Retina (tissue), 1 donor: ENCODE results near the gene TAL1.

Source experiments
- DNase-seq: peaks from one replicate; pipeline ENCODE4 v3.0.0-alpha.2; 2016

TAL1 gene

DNA sequence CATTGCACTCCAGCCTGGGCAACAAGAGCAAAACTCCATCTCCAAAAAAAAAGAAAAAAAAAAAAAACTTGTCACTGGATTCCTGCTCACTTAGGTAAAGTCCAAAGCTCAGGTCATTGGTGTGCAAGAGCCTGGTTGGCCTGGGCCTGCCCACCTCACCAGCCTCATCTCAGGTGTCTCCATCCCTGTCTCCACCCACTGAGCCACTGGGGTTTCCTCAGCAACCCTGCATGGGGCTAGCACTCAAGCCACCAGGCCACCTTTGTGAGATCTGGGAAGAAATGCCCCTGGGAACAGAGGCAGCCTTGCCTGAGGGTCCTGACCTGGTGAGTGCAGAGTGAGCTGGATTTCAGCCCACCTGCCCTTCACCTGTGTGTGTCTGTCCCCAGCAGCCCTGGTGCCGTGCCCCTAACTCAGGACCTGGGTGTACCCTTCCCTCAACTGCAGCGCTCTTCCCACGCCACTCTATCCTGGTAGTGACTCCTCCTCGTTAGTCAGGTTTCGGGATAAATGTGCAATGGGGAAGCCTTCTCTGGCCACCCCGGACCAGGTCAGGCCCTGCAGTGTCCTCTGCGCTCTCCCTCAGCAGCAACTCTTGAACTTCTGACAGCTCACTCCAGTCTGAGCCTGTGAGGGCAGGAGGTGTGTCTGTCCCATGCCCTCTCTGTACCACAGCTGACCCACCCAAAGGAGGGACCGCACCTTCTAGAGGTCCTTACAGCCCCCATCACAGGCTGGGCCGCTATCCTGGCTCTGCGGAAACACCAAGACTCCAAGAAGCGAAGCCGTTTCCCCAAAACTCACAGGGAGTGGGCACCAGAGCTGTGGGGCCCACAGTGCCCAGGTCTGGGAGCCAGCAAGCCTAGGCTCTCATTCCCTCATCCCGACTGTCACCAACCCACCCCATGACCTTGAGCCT lies 45.5 kb downstream of the TAL1 start:
- no peak for DNase-seq

DNA sequence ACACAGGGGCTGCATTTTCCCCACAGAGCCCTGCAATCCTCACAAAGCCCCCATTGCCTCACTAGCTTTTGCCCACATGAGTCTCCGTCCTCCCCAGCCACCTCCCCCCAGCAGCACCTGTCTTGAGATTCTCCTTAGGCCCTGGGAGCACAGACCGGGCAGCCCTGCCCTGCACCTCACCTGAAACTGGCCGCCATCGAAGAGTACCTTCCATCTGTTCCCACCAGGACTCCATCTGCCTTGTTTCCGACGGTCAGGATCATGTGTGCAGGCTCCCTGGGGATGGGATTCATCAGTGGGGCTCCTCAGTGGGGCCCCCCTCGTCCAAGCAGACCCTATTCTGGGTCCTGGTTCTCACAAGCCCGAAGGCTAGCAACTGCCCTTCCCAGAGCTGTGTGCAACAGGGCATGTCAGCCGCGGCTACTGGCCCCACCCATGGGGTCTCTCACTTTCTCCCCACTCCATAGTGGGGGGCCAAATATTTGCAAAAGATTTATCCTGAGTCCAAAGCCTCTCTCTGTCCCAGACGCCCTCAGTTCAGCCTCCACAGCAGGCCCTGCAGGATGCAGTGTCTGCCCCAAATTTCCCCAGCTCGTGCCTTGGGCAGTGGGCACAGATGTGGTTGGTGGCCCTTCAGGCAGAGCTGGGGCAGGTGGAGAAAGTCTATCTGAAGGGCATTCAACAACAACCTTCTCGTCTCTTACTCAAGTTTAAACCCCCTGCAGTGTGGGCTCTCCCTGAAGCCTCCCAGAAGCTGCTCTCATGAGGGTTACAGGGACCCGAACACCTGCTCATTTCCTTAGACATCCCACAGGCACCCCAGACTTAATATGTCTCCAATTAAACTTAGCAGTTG lies 47.0 kb downstream of the TAL1 start:
- no peak for DNase-seq

DNA sequence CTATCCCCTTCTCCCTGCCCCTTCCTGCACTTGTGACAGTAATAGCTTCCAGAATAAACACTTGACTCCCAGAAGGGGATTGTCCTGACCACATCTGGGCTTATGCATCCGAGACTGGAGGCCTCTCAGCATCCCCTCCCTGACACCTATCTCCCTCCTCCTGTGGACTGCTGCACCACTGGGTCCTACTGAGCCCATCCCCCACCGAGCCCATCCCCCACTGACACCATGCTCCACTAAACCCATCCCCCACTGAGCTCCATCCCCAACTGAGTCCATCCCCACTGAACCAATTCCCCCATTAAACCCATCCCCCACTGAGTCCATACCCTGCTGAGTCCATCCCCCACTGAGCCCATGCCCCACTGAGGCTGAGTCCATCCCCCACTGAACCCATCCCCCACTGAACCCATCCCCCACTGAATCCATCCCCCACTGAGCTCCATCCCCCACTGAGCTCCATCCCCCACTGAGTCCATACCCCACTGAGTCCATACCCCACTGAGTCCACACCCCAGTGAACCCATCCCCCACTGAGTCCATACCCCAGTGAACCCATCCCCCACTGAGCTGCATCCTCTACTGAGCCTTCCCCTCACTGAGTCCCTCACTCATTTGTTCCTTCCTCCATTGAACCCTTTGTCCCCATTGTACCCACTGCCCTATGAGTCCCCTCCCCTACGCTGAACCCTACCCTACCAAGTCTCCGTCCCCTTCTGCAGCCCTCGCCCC lies 47.8 kb downstream of the TAL1 start:
- DNase-seq = no peak

DNA sequence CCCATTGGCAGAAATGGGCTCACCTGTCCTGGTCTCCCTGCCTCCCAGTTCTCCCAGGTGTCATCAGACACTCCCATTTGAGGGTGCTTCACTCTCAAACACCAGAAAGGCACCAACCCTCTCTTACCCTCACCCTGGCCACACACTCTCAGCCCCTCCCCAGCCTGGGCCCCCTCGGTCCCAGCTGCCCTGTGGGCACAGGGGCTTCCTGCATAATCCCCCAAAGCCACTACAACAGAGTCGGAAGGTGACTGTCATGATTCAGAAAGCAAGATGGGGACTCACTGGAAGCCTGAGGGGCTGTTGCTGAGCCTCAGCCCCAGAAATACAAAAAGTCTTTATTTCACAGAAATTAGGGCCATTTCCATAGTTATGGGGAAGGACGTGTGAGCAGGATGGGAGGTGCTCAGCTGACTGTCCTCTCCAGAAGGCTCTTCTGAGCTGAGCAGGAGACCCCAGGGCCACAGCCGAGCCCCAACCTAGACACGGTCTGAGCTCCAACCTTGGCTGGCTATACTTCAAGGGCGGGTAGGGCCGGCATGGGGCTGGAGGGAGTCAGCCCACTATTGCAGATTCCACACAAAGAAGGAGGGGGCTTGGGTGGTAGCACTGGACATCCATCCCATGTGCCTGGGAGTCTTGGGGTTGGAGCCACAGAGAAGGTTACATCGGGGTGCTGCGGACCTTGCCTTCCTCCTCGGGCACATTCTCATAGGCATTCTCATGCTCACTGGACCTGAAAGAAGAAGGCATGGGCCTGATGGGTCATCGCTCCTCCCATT lies 48.5 kb downstream of the TAL1 start:
- no peak for DNase-seq

GRCh38 chr1:47182676-47183235 lies 49.3 kb downstream of the TAL1 start:
- no peak for DNase-seq

GRCh38 chr1:47181955-47182675 lies 49.9 kb downstream of the TAL1 start:
- no peak for DNase-seq

GRCh38 chr1:47181095-47181954 lies 50.7 kb downstream of the TAL1 start:
- DNase-seq = no peak

- no peak for DNase-seq
These were observed 51.4 kb downstream of the TAL1 start for GRCh38 chr1:47180603-47181094.

DNA sequence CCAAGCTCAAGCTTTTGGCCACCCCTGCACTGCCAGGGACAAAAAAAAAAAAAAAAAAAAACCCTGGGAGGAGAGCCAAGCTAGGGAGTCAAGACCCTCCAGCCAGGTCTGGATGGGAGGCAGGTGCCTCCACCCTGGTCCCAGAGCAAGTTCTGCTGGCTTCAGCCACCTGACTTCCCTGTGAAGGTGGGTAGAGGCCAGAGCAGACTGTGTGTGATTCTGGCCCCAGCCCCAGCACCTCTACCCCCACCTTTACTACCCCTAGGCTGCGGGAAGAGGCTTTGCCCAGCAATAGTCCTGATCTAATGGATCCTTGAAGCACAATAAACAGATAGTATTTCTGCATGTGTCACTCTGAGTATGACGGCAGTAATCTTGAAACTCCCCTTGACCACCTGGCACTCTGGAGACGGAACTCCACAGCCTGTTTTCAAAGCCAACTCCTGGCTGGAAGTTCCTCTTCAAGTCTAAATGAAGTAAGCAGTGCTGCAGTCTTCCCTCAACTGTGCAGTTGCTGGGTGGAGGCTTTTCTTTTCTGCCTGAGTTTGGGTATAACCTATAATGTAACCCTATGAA lies 51.9 kb downstream of the TAL1 start:
- no peak for DNase-seq

DNA sequence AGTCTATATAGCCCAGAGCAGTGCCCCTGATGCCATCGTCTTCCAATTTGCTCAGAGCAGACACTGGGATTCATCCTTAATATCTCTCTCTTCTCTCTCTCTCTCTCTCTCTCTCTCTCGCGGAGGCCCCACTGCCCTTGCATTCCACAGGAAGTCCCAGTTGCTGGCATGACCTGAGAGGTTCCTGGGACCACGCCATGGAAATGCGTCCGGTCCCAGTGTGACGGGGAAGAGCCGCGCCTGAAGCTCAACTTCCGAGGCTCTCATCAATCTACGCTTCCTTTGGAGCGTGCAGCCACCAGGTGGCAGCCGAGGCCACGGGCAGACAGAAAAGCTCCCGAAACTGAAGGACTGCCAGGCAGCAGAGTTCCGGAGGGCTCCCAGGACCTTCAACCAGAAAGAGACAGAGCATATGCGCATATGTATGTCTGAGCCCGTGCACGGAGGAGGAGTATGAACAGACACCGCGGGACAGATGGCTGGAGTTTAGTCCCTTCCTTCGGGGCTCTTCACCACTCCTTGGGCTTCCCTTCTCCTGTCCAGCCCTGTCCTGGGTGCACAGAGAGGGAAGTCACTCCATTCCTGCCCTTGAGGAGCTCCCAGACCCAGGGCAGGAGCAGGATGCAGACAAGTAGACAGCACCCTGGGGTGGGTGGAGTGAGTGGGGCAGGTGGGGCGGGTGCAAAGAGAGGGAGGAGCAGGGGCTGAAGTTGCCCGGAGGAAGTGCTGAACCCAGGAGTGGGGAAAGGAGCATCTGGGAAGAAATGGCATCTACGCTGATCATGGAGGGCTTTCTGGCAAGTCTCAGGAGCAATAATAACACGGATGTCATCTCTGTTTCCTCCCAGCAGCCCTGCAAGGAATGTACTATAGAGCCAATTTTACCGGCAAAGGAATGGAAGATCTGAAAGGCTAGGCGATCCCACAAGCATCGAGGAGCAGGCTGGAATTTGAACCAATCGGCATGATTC lies 52.7 kb downstream of the TAL1 start:
- DNase-seq = peak; percentile 92

- no peak for DNase-seq
These were observed 53.4 kb downstream of the TAL1 start for GRCh38 chr1:47178654-47179016.

GRCh38 chr1:47178020-47178419 lies 54.0 kb downstream of the TAL1 start:
- DNase-seq = no peak

GRCh38 chr1:47175227-47175934 lies 56.6 kb downstream of the TAL1 start:
- peak; percentile 69 for DNase-seq

- DNase-seq = no peak
These were observed 57.4 kb downstream of the TAL1 start for GRCh38 chr1:47174656-47175020.

DNA sequence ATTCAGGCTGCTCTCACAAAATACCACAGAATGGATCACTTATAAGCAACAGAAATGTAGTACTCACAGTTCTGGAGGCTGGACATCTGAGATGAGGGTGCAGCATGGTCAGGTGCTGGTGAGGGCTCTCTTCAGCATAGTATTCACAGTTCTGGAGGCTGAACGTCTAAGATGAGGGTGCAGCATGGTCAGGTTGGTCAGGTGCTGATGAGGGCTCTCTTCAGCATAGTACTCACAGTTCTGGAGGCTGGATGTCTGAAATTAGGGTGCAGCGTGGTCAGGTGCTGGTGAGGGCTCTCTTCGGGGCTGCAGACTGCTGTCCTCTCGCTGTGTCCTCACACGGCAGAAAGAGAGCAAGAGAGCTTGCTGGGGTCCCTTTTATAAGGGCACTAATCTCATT lies 59.2 kb downstream of the TAL1 start:
- DNase-seq = no peak
